Stomach (tissue), 9 donors: ENCODE data around the gene ERH. TPM values are rescaled to one million over a fixed set of nuclear protein-coding genes. Genes with fewer than 3 reads are reported as not detected.

Experiments
- DNase-seq, 2 donors: peaks; one replicate each; pipeline versions ENCODE4 v3.0.0 to v3.0.0-alpha.2; 2013 to 2019
- H3K27ac ChIP-seq, 5 donors: fragments of 200-600 bp in 4 of 5; sonication (generic) in 4 of 5; one replicate each; pipeline ENCODE4 v1.5.1; 2013 to 2019; ENCODE audit warnings: mild to moderate bottlenecking in 1 of 5, moderate library complexity in 1 of 5
- H3K27me3 ChIP-seq, 3 donors: fragments of 200-600 bp; sonication (generic); one replicate each; pipeline ENCODE4 v1.5.1; 2017 to 2019; ENCODE audit warnings: mixed run types in 1 of 3
- H3K36me3 ChIP-seq, 4 donors: fragments of 200-600 bp; sonication (generic); 1 replicate in 3 of 4; 2 replicates in 1 of 4; pipeline ENCODE4 v1.5.1; 2016 to 2019
- H3K4me1 ChIP-seq, 4 donors: fragments of 200-600 bp; sonication (generic); one replicate each; pipeline ENCODE4 v1.5.1; 2016 to 2019
- H3K4me3 ChIP-seq, 4 donors: fragments of 200-600 bp; sonication (generic) in 3 of 4; one replicate each; pipeline ENCODE4 v1.5.1; 2016 to 2019; ENCODE audit warnings: mild to moderate bottlenecking in 1 of 4
- H3K9me3 ChIP-seq, 4 donors: fragments of 200-600 bp; sonication (generic); one replicate each; pipeline ENCODE4 v1.5.1; 2016 to 2019
- CTCF ChIP-seq, 7 experiments: fragments of 450-650 bp in 4 of 7; fragments of 200-600 bp in 3 of 7; sonication (generic) in 3 of 7; IDR thresholded peaks; one replicate each; pipeline ENCODE4 v1.5.1; 2016 to 2019; ENCODE audit warnings: antibody characterized with exemption in 7 of 7, control low read depth in 2 of 7, mild to moderate bottlenecking in 1 of 7
- EP300 ChIP-seq: sonication (generic); formaldehyde crosslinking; IDR thresholded peaks from one replicate; pipeline ENCODE4 v1.6.1; 2017; ENCODE audit warnings: antibody characterized with exemption
- POLR2A ChIP-seq, 4 donors: fragments of 450-650 bp; IDR thresholded peaks; one replicate each; pipeline ENCODE4 v1.6.1; 2016; ENCODE audit warnings: antibody characterized with exemption in 4 of 4, control low read depth in 2 of 4, mild to moderate bottlenecking in 1 of 4, moderate library complexity in 1 of 4
- POLR2AphosphoS5 ChIP-seq, 3 donors: sonication (generic); formaldehyde crosslinking; IDR thresholded peaks; one replicate each; pipeline ENCODE4 v1.6.1; 2016; ENCODE audit warnings: antibody characterized with exemption in 3 of 3
- WGBS, 5 donors: extraction: QIAGEN DNeasy Blood & Tissue Kit in 3 of 5; methylation state at CpG; one replicate each; pipeline versions ENCODE4 v1.1.5 to v1.1.7; 2013 to 2018; 5-methylcytosine and 5-hydroxymethylcytosine counted together
- intact Hi-C: fragments of 100-400 bp; cut with DNase I; formaldehyde crosslinking; loops from one replicate; pipeline ENCODE4 v1.15.1; 2023; ENCODE audit warnings: low total_unique reads
- polyA plus RNA-seq, 3 donors: library from polyadenylated mRNA; stranded (reverse); fragments of 200-250 nt; gene quantifications; one replicate each; pipeline ENCODE4 v1.2.3, GENCODE V29; 2013
- total RNA-seq, 5 donors: library from RNA; depleted of rRNA; stranded (reverse); fragments of >200 nt; gene quantifications; one replicate each; pipeline versions ENCODE4 v1.1.0 to v1.2.3, GENCODE V29; 2014 to 2016
- donor health status: healthy with polysubstance abuse.
- donor health status: Bipolar disorder and iron deficiency.
- donor health status: healthy.

The ERH gene
- total and polyA plus RNA-seq, 8 donors, result 12.5 to 159 (median 97.8) TPM

GRCh38 chr14:69404478-69404877, 6.4 kb upstream of the ERH start:
- Histone ChIP-seq H3K4me3 (no peak overlapping the region), H3K27me3 (no peaks in the 10 kb centered on the region), H3K4me1 (peaks cover 19 to 50% (median 25%) of the 10 kb centered on the region in 4 donors), H3K27ac (no peak overlapping the region), H3K36me3 (no peaks in the 10 kb centered on the region), H3K9me3 (no peaks in the 10 kb centered on the region)
- 85 to 95% (median 95%) methylated on average over 3 of the region's 3 CpGs for WGBS, 5 donors
- intact Hi-C loops, result no loop called here
- TF ChIP-seq POLR2A (IDR thresholded peaks at IDR 0.05) (no peak), EP300 (no peak), POLR2AphosphoS5 (IDR thresholded peaks at IDR 0.05) (no peak), CTCF (IDR thresholded peaks at IDR 0.05) (no peak)
- DNase-seq, result no peak

- Histone ChIP-seq H3K27ac (no peak overlapping the region), H3K27me3 (no peaks in the 10 kb centered on the region), H3K9me3 (no peaks in the 10 kb centered on the region), H3K4me3 (peak overlapping the region in 1 of 4 donors; percentile 93), H3K4me1 (peaks cover 29 to 58% (median 38%) of the 10 kb centered on the region in 4 donors), H3K36me3 (no peaks in the 10 kb centered on the region)
- intact Hi-C loops, result no loop called here
- TF ChIP-seq EP300 (no peak), POLR2A (IDR thresholded peaks at IDR 0.05) (no peak), POLR2AphosphoS5 (IDR thresholded peaks at IDR 0.05) (no peak), CTCF (IDR thresholded peaks at IDR 0.05) (no peak)
- DNase-seq, result no peak
- 46 to 70% (median 57%) methylated on average over 2 of the region's 2 CpGs for WGBS, 5 donors
Measured at GRCh38 chr14:69401841-69402240, 3.7 kb upstream of the ERH start.

- TF ChIP-seq POLR2AphosphoS5 (IDR thresholded peaks at IDR 0.05), result no peak
- TF ChIP-seq POLR2A (IDR thresholded peaks at IDR 0.05), result no peak
- TF ChIP-seq EP300, result no peak
- TF ChIP-seq CTCF (IDR thresholded peaks at IDR 0.05), result no peak
- H3K9me3 ChIP-seq, result no peaks in the 10 kb centered on the region
- WGBS, 5 donors, result 61 to 75% (median 70%) methylated on average over 6 of the region's 6 CpGs
- peaks cover under 1 to 12% (median 11%) of the 10 kb centered on the region in 4 donors for H3K36me3 ChIP-seq
- intact Hi-C loops, result no loop called here
- peaks cover 38 to 75% (median 50%) of the 10 kb centered on the region in 4 donors for H3K4me1 ChIP-seq
- no peak overlapping the region for H3K27ac ChIP-seq
- DNase-seq, result no peak
- H3K4me3 ChIP-seq, result peak overlapping the region; percentile 80 to 93 (median 86)
- no peaks in the 10 kb centered on the region for H3K27me3 ChIP-seq
Measured at GRCh38 chr14:69400154-69400553, 2.1 kb upstream of the ERH start.

GRCh38 chr14:69399750-69400149, 1.7 kb upstream of the ERH start:
- H3K36me3 ChIP-seq, result peaks cover 5 to 16% (median 15%) of the 10 kb centered on the region in 4 donors
- peak overlapping the region; percentile 80 to 93 (median 86) for H3K4me3 ChIP-seq
- H3K27ac ChIP-seq, result no peak overlapping the region
- no peaks in the 10 kb centered on the region for H3K9me3 ChIP-seq
- WGBS, 5 donors, result 74 to 83% (median 80%) methylated on average over 8 of the region's 8 CpGs
- H3K4me1 ChIP-seq, result peaks cover 38 to 77% (median 53%) of the 10 kb centered on the region in 4 donors
- intact Hi-C loops, result no loop called here
- TF ChIP-seq POLR2A (IDR thresholded peaks at IDR 0.05), result no peak
- TF ChIP-seq EP300, result no peak
- TF ChIP-seq POLR2AphosphoS5 (IDR thresholded peaks at IDR 0.05), result no peak
- H3K27me3 ChIP-seq, result no peaks in the 10 kb centered on the region
- no peak for DNase-seq

GRCh38 chr14:69398818-69399210, 715 bp upstream of the ERH start:
- 0 to 2% (median 1%) methylated on average over 18 of the region's 18 CpGs for WGBS, 5 donors
- intact Hi-C loops, result no loop called here
- DNase-seq, result no peak
- H3K4me3 ChIP-seq, result peak overlapping the region; percentile 80 to 93 (median 86)
- no peak for TF ChIP-seq EP300
- no peak for TF ChIP-seq POLR2A (IDR thresholded peaks at IDR 0.05)
- no peak for TF ChIP-seq CTCF (IDR thresholded peaks at IDR 0.05)
- no peak for TF ChIP-seq POLR2AphosphoS5 (IDR thresholded peaks at IDR 0.05)
- H3K27me3 ChIP-seq, result no peaks in the 10 kb centered on the region
- H3K36me3 ChIP-seq, result peaks cover 14 to 26% (median 24%) of the 10 kb centered on the region in 4 donors
- H3K27ac ChIP-seq, result peak overlapping the region; percentile 76 to 93 (median 90)
- no peaks in the 10 kb centered on the region for H3K9me3 ChIP-seq
- peaks cover 38 to 74% (median 57%) of the 10 kb centered on the region in 4 donors for H3K4me1 ChIP-seq
